Measurements from ENCODE around the gene UBE2K.
"Not testable (repeated sequence)": the region's sequence is repeated elsewhere in the genome, so short reads cannot be mapped to it uniquely, and the experiment has no call there.

UBE2K gene, protein sequence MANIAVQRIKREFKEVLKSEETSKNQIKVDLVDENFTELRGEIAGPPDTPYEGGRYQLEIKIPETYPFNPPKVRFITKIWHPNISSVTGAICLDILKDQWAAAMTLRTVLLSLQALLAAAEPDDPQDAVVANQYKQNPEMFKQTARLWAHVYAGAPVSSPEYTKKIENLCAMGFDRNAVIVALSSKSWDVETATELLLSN

DNA sequence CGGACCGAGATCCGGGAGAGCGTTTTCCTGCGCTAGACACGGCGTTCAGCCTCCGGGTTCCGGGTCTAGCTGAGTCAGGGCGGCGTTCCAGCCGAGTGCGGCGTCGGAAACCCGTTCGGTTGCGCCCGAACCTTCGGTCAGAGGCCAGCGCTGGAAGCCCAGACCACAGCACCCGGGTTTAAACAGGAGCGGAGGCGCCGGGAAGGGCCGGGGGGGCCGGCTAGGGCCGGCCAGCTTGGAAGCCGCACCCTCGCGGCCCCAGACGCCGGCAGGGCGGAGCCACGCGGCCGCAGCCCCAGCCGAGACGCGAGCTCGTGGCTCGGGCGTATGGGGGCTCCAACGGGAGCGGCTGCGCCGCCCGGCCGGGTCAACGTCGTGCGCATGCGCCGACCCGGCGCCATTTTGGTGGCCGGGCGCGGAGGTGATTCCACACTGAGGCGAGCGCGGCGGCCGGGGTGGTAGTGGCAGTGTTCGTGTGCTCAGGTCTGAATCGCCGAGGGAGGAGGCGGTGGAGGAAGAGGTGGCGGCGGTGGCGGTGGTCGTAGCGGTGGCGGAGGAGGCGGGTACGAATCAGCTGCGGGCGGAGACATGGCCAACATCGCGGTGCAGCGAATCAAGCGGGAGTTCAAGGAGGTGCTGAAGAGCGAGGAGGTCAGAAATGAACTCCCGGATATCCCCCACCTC is at the start of gene UBE2K:
Gene UBE2K, plus strand, starts transcription at position 397 of the 684 bp plus-strand sequence. Its CDS starts 192 bp downstream, at position 589.
- peak; percentile 71 for DNase-seq

DNA sequence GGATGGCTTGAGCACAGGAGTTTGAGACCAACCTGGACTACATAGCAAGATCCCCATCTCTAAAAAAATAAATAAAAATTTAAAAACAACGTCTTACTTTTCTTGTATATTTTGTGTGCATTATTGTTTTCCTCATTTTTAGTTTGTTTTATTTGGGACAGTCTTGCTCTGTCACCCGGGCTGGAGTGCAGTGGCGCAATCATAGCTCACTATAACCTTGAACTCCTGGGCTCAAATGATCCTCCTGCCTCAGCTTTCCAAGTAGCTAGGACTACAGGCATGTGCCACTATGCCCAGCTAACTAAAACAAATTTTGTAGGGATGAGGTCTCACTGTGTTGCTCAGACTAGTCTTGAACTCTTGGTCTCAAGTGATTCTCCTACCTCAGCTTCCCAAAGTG is 49.7 kb upstream of the UBE2K start:
- DNase-seq: no peak

DNA sequence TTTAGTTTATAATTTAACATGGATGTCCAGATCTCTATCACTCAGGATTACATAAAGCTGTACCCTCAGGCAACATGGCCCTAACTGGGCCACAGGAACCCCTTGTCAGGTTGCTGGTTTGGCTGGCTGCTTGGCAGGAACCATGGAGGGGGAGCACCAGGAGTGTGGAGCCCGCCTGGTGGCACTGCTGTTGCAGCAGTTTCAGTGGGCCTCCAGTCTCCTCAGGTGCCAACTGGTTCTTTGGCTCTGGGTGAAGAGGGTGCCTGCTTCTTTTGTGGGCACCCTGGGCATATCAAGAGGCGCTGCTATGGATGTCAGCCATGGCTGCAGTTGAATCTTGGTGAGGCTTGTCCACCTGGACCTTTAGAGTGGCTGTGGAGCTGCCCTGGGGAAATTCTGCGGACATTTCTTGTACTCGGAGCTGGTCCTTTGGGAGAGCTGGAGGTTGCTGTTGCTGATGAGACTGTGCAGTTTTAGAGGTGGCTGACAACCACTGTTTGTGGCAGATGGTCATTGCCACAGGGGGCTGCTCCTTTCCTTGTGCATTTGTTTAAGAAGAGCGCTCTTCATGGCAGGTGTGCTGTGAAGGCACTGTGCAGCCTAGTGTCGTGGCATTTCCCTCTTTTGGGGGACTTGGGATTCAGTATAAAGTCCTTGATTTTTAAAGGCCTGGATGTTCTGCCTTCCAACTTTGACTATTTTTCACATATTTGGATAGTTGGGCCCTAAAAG is 48.9 kb upstream of the UBE2K start:
- no peak for DNase-seq

DNA sequence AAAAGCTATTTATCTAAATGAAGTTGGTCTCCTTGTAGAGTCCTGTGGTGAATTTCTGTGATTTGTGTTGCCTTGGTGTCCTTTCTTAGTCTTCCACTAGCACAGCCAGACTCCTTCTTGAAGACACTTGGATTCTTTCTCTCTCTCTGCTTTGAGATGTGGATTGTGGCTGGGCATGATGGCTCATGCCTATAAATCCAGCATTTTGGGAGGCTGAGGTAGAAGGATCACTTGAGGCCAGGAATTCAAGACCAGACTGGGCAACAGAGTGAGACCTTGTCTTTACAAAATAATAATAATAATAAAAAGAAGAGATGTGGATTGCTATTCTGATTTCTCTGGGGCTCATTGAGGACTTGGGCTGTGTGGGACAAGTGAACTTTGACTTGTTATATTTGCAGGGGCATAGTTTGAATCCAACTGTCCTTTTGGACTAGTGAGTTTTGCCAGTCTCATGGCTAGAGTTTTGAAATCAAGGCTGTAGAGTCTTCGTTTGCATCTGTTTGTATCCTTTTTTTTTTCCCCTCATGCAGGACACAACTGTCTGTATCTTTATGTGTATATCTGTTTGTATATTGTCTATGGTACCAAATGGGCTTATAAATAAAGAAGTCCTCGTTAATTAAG is 48.2 kb upstream of the UBE2K start:
- DNase-seq: no peak

DNA sequence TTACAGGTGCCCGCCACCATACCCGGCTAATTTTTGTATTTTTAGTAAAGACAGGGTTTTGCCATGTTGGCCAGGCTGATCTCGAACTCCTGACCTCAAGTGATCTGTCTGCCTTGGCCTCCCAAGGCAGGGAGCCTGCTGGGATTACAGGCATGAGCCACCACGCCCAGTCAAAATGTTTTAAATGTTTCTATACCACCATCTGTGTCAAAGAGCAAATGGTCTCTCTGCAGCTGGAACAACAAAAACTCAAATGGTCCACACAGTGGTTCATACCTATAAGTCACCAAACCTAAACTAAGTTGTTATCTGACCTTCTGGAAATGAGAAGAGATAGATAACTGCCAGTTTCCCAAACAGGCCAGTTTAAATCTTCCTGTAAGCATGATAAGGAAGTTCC is 46.4 kb upstream of the UBE2K start:
- not testable (repeated sequence) for DNase-seq

DNA sequence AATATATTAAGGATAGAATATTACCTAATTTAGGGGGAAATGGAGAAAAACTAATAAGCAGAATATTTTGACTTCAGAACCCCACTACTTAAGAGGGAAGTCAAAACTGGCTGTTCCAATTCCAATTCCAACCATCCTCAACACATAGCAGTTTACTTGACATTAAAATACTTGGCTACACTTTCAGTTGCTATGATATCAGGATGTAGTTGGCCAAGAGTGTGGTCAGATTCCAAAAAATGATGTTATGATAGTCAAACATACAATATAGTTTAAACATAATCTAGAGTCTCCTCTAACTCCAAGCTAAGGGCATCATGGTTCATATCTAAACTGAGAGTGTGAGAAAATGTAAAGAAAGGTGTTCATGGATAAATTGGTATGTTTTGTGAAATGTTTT is 42.7 kb upstream of the UBE2K start:
- DNase-seq: no peak

DNA sequence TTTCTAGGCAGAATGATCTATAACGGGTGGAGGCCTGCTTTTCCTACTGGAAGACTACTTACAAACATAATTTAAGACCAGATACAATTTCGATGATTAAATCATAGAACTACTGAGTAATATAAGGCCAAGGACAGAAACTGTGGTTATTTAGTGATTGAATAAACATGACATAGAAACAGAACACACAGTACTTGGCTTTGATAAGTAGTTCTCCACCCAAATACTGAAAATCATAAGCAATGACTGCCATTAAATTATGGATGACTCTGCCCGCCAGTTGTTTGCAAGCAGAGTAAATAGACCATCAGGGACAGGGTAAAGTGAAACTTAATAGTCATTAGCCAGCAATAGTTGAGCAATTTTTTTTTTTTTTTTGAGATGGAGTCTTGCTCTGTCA is 42.1 kb upstream of the UBE2K start:
- DNase-seq: no peak

DNA sequence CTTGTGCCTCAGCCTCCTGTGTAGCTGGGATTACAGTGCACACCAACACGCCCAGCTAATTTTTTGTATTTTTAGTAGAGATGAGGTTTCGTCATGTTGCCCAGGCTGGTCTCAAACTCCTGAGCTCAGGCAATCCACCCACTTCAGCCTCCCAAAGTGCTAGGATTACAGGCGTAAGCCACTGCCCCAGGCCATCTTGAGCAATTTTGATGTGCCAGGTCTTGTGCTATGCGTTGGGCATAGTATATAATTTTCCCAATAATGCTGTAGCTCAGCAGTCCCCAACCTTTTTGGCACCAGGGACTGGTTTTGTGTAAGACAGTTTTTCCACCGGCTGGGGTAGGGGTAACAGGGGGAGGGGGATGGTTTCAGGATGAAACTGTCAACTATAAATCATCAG is 41.3 kb upstream of the UBE2K start:
- not testable (repeated sequence) for DNase-seq

DNA sequence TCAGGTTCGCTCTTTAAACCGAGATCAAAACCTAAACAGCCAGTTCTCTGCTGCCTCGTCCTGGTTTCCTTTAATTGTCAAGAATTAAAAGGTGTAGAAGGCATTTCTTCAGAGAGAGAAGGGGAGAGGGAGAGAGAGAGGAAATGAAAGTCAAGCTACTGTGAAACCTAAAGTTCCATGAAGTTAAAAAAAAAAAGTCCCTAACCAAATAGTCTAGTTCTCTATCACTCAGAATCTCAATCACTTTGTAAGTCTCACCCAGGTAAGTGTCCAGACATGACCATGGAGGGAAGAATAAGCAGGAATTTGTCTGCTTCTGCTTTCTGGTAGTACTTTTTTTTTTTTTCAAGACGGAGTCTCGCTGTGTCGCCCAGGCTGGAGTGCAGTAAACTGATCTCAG is 40.5 kb upstream of the UBE2K start:
- no peak for DNase-seq

DNA sequence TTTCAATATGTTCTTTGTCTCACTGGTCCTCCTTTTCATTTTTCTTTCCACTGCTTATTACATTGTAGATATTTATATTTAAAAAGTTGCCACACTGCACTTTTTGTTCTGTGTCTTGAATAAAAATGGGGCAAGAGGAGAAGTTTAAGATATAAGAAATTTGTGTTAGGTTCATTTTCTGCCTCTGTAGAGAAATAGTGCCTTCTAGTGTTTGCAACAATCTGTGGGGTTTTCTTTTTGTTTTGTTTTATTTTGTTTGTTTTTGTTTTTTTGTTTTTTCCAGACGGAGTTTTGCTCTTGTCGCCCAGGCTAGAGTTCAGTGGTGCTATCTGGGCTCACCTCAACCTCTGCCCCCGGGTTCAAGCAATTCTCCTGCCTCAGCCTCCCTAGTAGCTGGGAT is 39.2 kb upstream of the UBE2K start:
- no peak for DNase-seq

DNA sequence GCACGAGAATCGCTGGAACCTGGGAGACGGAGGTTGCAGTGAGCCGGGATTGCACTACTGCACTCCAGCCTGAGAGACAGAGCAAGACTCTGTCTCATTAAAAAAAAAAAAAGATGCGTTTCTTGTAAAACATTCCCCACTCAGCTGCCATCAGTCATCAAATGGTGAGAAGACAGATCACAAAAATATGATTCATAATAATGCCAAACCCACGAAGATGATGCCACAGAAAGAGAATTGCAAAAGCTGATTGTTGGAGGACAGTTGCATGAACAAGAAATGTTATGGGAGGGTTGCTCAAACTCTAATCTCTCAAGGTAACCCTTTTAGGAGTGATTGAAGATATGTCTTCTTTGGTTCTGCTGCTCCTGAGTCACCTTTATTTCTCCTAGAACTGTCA is 37.9 kb upstream of the UBE2K start:
- DNase-seq: no peak

DNA sequence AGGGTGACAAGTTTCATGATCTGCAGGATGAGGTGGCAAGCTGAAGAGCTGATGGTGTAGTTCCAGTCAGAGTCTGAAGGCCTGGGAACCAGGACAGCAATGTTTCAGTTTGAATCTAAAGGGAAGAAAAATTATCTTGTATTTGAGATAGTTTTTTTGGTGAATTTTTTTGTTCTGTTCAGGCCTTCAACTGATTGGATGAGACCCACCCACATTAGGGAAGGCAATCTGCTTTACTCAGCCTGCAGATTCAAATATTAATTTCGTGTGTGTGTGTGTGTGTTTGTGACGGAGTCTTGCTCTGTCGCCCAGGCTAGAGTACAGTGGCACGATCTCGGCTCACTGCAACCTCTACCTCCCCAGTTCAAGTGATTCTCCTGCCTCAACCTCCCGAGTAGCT is 37.2 kb upstream of the UBE2K start:
- no peak for DNase-seq

DNA sequence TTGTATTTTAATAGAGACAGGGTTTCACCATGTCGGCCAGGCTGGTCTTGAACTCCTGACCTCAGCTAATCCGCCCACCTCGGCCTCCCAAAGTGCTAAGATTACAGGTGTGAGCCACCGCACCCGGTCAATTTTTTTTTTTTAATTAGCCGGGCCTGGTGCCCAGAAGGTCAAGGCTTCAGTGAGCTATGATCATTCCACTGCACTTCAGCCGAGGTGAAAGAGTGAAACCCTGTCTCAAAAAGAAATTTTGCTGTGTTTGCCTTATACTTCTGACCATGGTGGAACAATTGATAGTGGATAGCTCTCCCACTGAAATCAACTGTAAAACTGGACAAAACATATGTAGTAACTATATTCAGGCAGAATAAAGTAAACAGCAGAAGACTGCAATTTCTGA is 35.3 kb upstream of the UBE2K start:
- DNase-seq: no peak

DNA sequence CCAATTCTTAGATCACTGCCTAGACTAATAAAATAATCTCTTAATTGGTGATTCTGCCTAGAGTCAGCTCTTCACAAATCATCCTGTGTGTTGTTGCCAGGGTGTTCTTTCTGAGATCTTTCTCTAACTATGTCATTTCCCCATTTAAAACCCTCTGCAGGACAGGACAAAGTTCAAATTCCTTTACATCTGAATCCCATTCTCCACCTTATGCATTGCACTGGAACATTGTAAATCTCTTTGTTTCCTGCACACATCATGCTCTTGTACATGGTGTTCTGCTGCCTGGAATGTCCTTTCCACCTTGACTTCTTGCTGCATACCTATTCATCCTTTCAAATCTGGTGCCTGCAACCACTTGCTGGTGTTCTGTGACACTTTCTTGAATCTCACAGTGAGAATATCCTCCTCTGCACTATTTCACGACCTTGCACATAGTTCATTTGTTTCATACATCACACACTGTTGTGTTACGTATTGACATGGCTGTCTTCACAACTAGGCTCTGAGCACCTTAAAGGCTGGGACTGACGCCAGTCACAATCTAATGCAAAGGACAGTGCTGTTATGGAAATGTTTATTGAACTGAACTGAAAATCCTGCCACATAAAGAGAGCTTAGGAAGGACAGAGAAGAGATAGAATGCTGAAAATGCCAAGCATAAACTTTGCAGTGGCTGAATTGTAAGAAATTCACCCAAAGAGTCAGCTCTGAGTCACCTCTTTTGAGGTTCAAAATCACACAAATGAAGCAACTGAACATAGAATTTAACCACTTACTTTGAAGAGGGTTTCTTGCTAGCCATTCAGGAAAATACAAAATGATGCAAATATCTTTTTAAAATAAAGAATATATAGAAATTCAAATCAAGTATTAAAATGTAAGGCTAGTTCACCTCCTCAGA is 32.9 kb upstream of the UBE2K start:
- no peak for DNase-seq

DNA sequence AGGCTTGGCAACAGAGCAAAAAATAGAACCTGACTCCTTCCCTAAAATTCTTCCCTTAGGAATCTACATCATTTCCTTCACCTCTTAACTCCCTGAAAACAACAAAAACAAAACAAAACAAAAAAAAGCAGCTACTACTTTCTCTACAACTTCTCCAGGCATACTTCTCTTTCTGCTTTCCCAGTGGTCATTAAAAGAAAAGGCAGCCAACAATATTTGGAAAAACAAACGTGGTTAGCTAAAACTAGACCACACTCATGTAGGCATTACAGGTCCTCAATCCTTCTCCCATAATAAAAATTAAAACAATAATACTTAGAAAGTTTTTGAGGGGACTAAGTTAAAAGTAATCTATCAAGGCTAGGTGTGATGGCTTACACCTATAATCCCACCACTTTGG is 30.2 kb upstream of the UBE2K start:
- no peak for DNase-seq

DNA sequence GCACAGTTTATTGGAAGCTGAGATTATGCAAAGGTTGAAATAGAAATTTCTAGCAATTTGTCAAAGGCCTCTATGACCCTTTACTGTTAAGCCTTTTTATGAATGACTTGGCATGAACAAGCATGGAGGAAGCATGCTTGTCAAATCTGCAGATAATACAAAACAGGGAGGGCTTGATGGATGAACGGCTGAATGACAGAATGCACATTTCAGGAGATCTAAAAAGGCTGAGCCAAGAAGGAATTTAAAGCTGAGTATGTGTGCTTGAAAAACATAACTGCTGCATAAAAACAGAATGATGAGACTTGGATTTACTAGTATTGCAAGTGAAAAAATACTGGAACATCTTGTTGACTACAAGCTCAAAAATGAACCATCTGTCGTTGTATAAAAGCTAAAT is 29.0 kb upstream of the UBE2K start:
- no peak for DNase-seq

DNA sequence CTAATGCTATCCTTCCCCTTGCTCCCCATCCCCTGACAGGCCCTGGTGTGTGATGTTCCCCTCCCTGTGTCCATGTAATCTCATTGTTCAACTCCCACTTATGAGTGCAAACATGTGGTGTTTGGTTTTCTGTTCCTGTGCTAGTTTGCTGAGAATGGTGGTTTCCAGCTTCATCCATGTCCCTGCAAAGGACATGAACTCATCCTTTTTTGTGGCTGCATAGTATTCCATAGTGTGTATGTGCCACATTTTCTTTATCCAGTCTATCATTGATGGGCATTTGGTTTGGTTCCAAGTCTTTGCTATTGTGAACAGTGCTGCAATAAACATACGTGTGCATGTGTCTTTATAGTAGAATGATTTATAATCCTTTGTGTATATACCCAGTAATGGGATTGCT is 27.6 kb upstream of the UBE2K start:
- DNase-seq: not testable (repeated sequence)

DNA sequence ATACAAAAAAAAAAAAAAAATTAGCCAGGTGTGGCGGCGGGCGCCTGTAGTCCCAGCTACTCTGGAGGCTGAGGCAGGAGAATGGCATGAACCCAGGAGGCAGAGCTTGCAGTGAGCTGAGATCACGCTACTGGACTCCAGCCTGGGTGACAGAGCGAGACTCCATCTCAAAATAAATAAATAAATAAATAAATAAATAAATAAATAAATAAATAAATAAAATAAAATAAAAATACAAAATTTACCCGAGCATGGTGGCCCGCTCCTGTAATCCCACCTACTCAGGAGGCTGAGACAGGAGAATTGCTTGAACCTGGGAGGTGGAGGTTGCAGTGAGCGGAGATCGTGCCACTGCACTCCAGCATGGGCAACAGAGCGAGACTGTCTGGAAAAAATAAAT is 22.3 kb upstream of the UBE2K start:
- DNase-seq: not testable (repeated sequence)

DNA sequence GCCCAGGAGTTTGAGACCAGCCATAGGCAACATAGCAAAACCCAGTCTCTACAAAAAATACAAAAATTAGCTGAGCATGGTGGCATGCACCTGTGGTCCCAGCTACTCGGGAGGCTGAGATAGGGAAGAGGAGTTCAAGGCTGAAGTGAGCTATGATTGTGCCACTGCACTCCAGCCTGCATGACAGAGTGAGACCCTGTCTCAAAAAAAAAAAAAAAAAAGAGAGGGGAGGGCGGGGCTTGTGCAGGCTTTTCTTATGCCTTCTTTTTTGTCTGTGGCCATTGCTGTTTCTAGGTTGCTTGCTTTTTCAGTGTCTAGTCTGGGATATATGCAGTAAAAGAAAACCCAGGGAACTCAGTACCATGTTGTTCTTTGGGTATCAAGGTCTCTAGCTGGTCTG is 16.9 kb upstream of the UBE2K start:
- not testable (repeated sequence) for DNase-seq

DNA sequence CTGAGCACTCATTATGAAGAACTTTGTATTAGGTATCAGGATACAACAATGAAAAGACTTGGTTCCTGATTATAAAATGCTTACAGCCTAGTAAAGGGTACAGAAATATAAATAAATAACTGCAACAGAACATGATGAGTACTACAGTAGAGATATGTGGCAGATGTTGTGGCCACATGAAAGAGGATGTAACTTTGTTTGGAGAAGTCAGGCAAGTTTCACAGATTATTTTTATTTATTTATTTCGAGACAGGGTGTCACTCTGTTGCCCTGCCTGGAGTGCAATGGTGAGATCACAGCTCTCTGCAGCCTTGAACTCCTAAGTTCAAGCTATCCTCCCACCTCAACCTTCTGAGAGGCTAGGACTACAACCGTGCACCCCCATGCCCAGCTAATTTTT is 15.8 kb upstream of the UBE2K start:
- no peak for DNase-seq

DNA sequence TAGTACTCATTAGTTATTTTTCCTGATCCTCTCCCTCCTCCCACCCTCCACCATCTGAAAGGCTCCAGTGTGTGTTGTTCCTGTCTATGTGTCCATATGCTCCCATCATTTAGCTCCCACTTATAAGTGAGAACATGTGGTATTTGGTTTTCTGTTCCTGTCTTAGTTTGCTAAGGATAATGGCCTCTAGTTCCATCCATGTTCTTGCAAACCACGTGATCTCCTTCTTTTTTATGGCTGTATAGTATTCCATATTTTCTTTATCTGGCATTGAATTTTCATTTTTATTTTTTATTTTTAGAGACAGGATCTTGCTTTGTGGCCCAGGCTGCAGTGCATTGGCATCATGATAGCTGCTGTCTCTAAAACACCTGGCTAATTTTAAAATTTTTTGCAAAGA is 11.9 kb upstream of the UBE2K start:
- DNase-seq: no peak

DNA sequence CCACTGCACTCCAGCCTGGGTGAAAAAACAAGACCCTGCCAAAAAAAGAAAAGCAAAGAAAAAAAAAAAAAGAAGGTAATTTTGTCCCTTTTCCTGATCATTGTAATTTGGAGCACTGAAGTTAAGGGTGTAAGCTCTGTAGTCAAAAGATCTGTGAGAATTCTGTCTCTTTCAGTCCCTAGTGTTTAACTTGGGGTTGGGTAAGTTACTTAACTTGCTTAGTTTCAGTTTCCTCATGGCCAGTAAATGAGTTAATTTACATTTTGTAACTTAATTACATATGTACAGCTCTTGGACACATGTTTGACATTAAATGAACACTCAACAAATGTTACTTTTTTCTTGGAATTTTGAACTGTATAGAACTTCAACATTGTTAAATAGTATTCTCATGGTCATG is 10.9 kb upstream of the UBE2K start:
- no peak for DNase-seq

DNA sequence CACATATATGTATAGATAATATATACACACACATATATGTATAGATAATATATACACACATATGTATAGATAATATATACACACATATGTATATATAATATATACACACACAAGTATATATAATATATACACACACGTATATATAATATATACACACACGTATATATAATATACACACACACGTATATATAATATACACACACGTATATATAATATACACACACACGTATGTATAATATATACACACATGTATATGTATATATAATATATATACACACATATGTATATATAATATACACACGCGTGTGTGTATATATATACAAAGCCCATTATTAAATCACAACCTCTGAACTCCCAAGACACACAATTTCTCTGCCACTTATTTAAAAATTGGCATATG is 8.0 kb upstream of the UBE2K start:
- DNase-seq: no peak
